ENCODE results near the gene TMPRSS13. TPM values are rescaled to one million over a fixed set of nuclear protein-coding genes. Genes with fewer than 3 reads are reported as not detected.
A peak's percentile ranks its signal among the peaks of the same experiment; 100 is the strongest.

Gene TMPRSS13
- total and polyA plus RNA-seq, 11 donors, result 0.03 to 0.51 (median 0.12) TPM; not detected in 5

- H3K9me3 ChIP-seq, result no peaks in the 10 kb centered on the region
- peaks cover 0 to 25% (median 0%) of the 10 kb centered on the region in 12 donors for H3K4me1 ChIP-seq
- no peak for TF ChIP-seq CTCF (IDR thresholded peaks at IDR 0.05)
- TF ChIP-seq POLR2A (IDR thresholded peaks at IDR 0.05), result no peak
- ATAC-seq (no peak), DNase-seq (peak in 1 of 5 donors; percentile 16)
- 82 to 92% (median 87%) methylated on average over 13 of the region's 13 CpGs for WGBS, 4 donors
- no peaks in the 10 kb centered on the region for H3K36me3 ChIP-seq
- intact Hi-C loops (cut with DNase I), result loop anchor here in 5 of 10 donors (2.0 to 5.0 kb wide), 2 partner anchors 57 to 60 kb away; no protein-coding TSS in a partner anchor
- no peak overlapping the region for H3K27ac ChIP-seq
- H3K4me3 ChIP-seq, result no peak overlapping the region
- no peaks in the 10 kb centered on the region for H3K27me3 ChIP-seq
These were observed 27.0 kb downstream of the TMPRSS13 start for GRCh38 chr11:117902001-117902845.

GRCh38 chr11:117901601-117902000, 27.6 kb downstream of the TMPRSS13 start:
- Histone ChIP-seq H3K9me3 (no peaks in the 10 kb centered on the region), H3K27ac (no peak overlapping the region), H3K4me3 (no peak overlapping the region), H3K4me1 (peaks cover 0 to 25% (median 0%) of the 10 kb centered on the region in 12 donors), H3K36me3 (no peaks in the 10 kb centered on the region), H3K27me3 (no peaks in the 10 kb centered on the region)
- ATAC-seq (no peak), DNase-seq (peak in 1 of 5 donors; percentile 12)
- 91 to 94% (median 92%) methylated on average over 9 of the region's 9 CpGs for WGBS, 4 donors
- TF ChIP-seq CTCF (IDR thresholded peaks at IDR 0.05), result no peak
- no peak for TF ChIP-seq POLR2A (IDR thresholded peaks at IDR 0.05)
- intact Hi-C loops (cut with DNase I), result loop anchor here in 4 of 10 donors (5.0 kb wide), 1 partner anchor 59 kb away; no protein-coding TSS in a partner anchor

- no peaks in the 10 kb centered on the region for H3K27me3 ChIP-seq
- ATAC-seq (no peak), DNase-seq (peak in 1 of 5 donors; percentile 22)
- H3K9me3 ChIP-seq, result no peaks in the 10 kb centered on the region
- peak overlapping the region in 4 of 12 donors; percentile 23 to 39 (median 38) for H3K27ac ChIP-seq
- no peaks in the 10 kb centered on the region for H3K36me3 ChIP-seq
- no peak overlapping the region for H3K4me3 ChIP-seq
- 77 to 88% (median 83%) methylated on average over 11 of the region's 11 CpGs for WGBS, 4 donors
- intact Hi-C loops (cut with DNase I), result loop anchor here in 4 of 10 donors (5.0 kb wide), 1 partner anchor 59 kb away; no protein-coding TSS in a partner anchor
- peaks cover 0 to 25% (median 0%) of the 10 kb centered on the region in 12 donors for H3K4me1 ChIP-seq
- TF ChIP-seq CTCF (IDR thresholded peaks at IDR 0.05) (no peak), POLR2A (IDR thresholded peaks at IDR 0.05) (no peak)
These were observed 28.3 kb downstream of the TMPRSS13 start for GRCh38 chr11:117900720-117901440.

Measured in heart left ventricle (tissue), 16 donors.